CD4-positive, alpha-beta memory T cell (primary cell): ENCODE data around the gene ABCC1. TPM values are rescaled to one million over a fixed set of nuclear protein-coding genes. Genes with fewer than 3 reads are reported as not detected.

Experiments used
- CTCF ChIA-PET: fragments of 350-600 bp; sonication (Branson Sonifier 250); formaldehyde crosslinking; loops from one replicate; lab custom pipeline; 2021; ENCODE audit warnings: inconsistent platforms; ENCODE audit not compliant: partially characterized antibody; lab: Charles Lee
- POLR2A ChIA-PET: fragments of 350-600 bp; sonication (Branson Sonifier 250); formaldehyde crosslinking; loops from one replicate; lab custom pipeline; 2021; ENCODE audit not compliant: partially characterized antibody; lab: Charles Lee
- DNase-seq, 5 donors: peaks; one replicate each; pipeline versions ENCODE4 v3.0.0 to v3.0.0-alpha.2; 2020 to 2022; ENCODE audit warnings: mixed read lengths in 1 of 5
- H3K27ac ChIP-seq: one replicate; pipeline ENCODE4 v1.7.0; 2013; ENCODE audit warnings: low read depth, low read length
- H3K27me3 ChIP-seq: 2 replicates; pipeline ENCODE4 v1.7.0; 2013; ENCODE audit warnings: mild to moderate bottlenecking, low read length, moderate library complexity; ENCODE audit not compliant: insufficient read depth
- H3K36me3 ChIP-seq: 2 replicates; pipeline ENCODE4 v1.7.0; 2013; ENCODE audit warnings: mild to moderate bottlenecking, low read length, moderate library complexity; ENCODE audit not compliant: insufficient read depth
- H3K4me1 ChIP-seq: 2 replicates; pipeline ENCODE4 v1.7.0; 2013; ENCODE audit warnings: mild to moderate bottlenecking, low read length, moderate library complexity; ENCODE audit not compliant: insufficient read depth
- H3K4me3 ChIP-seq, 2 donors: one replicate each; pipeline ENCODE4 v1.7.0; 2013; ENCODE audit warnings: low read length in 2 of 2, mild to moderate bottlenecking in 1 of 2
- H3K9me3 ChIP-seq, 2 donors: one replicate each; pipeline ENCODE4 v1.7.0; 2013; ENCODE audit warnings: low read length in 2 of 2, control low read depth in 1 of 2; ENCODE audit not compliant: control insufficient read depth in 1 of 2
- H3K27ac Mint-ChIP-seq, 7 donors: one replicate each; pipeline ENCODE4 v1.8.0; 2020 to 2021; ENCODE audit warnings: mixed read lengths in 7 of 7, mild to moderate bottlenecking in 6 of 7, inconsistent platforms in 3 of 7, moderate library complexity in 3 of 7
- H3K27me3 Mint-ChIP-seq, 2 donors: one replicate each; pipeline ENCODE4 v1.8.0; 2020 to 2021; ENCODE audit warnings: mixed read lengths in 2 of 2
- H3K36me3 Mint-ChIP-seq, 2 donors: one replicate each; pipeline ENCODE4 v1.8.0; 2020 to 2021; ENCODE audit warnings: mixed read lengths in 2 of 2, inconsistent platforms in 1 of 2, mild to moderate bottlenecking in 1 of 2
- H3K4me1 Mint-ChIP-seq, 4 donors: one replicate each; pipeline ENCODE4 v1.8.0; 2020 to 2021; ENCODE audit warnings: mixed read lengths in 4 of 4, mild to moderate bottlenecking in 1 of 4
- H3K4me3 Mint-ChIP-seq, 8 donors: one replicate each; pipeline ENCODE4 v1.8.0; 2020 to 2021; ENCODE audit warnings: mixed read lengths in 8 of 8, mild to moderate bottlenecking in 7 of 8, moderate library complexity in 6 of 8, inconsistent platforms in 3 of 8
- H3K9me3 Mint-ChIP-seq, 8 donors: one replicate each; pipeline ENCODE4 v1.8.0; 2020 to 2021; ENCODE audit warnings: mixed read lengths in 8 of 8, mild to moderate bottlenecking in 5 of 8, inconsistent platforms in 3 of 8, moderate library complexity in 1 of 8
- intact Hi-C: fragments of 100-400 bp; cut with micrococcal nuclease; formaldehyde crosslinking; loops from one replicate; pipeline ENCODE4 v1.15.1; 2023
- polyA plus RNA-seq, 2 donors: library from polyadenylated mRNA; unstranded; fragments of 300-500 nt; fragmentation: Illumina TruSeq; gene quantifications; one replicate each; pipeline ENCODE4 v1.2.3, GENCODE V29; 2021
- total RNA-seq, 2 experiments: library from RNA; stranded (reverse); gene quantifications; one replicate each; pipeline ENCODE4 v1.2.3, GENCODE V29; 2021

ABCC1 gene
- total and polyA plus RNA-seq, 4 experiments from 2014 or later: 1.9 to 69.9 (median 34.2) TPM

GRCh38 chr16:16163571-16163970 is 214.2 kb downstream of the ABCC1 start:
- ChIA-PET CTCF (no interaction called here), POLR2A (no interaction called here)
- H3K9me3 Mint-ChIP-seq: peaks cover 3 to 29% (median 13%) of the 10 kb centered on the region in 8 donors
- Histone ChIP-seq H3K9me3 (peaks cover 0 to 15% of the 10 kb centered on the region in 2 donors), H3K27ac (no peak overlapping the region), H3K36me3 (peaks cover 4% of the 10 kb centered on the region), H3K27me3 (no peaks in the 10 kb centered on the region), H3K4me1 (no peaks in the 10 kb centered on the region), H3K4me3 (no peak overlapping the region)
- peaks cover 2 to 13% of the 10 kb centered on the region in 2 donors for H3K27me3 Mint-ChIP-seq
- H3K4me1 Mint-ChIP-seq: no peaks in the 10 kb centered on the region
- intact Hi-C loops: no loop called here
- no peak overlapping the region for H3K27ac Mint-ChIP-seq
- no peak for DNase-seq
- H3K4me3 Mint-ChIP-seq: no peak overlapping the region
- peaks cover 0 to 4% of the 10 kb centered on the region in 2 donors for H3K36me3 Mint-ChIP-seq

- no peaks in the 10 kb centered on the region for H3K27me3 ChIP-seq
- peaks cover 0 to 22% (median 11%) of the 10 kb centered on the region in 8 donors for H3K9me3 Mint-ChIP-seq
- H3K4me1 Mint-ChIP-seq: no peaks in the 10 kb centered on the region
- no peaks in the 10 kb centered on the region for H3K36me3 ChIP-seq
- intact Hi-C loops: no loop called here
- peaks cover 2 to 13% of the 10 kb centered on the region in 2 donors for H3K27me3 Mint-ChIP-seq
- no peak overlapping the region for H3K4me3 ChIP-seq
- H3K36me3 Mint-ChIP-seq: peaks cover 0 to 4% of the 10 kb centered on the region in 2 donors
- H3K4me3 Mint-ChIP-seq: no peak overlapping the region
- no peak overlapping the region for H3K27ac ChIP-seq
- H3K27ac Mint-ChIP-seq: no peak overlapping the region
- no peaks in the 10 kb centered on the region for H3K4me1 ChIP-seq
- H3K9me3 ChIP-seq: peaks cover 0 to 8% of the 10 kb centered on the region in 2 donors
- ChIA-PET POLR2A (no interaction called here), CTCF (no interaction called here)
- DNase-seq: no peak
These were observed 214.8 kb downstream of the ABCC1 start for GRCh38 chr16:16164243-16164642.

- Mint-ChIP-seq H3K27me3 (peaks cover 2 to 13% of the 10 kb centered on the region in 2 donors), H3K36me3 (peaks cover 0 to 2% of the 10 kb centered on the region in 2 donors), H3K4me1 (no peaks in the 10 kb centered on the region), H3K4me3 (no peak overlapping the region), H3K27ac (no peak overlapping the region), H3K9me3 (peaks cover 0 to 8% (median 4%) of the 10 kb centered on the region in 8 donors)
- no peak overlapping the region for H3K27ac ChIP-seq
- H3K4me3 ChIP-seq: no peak overlapping the region
- no peak for DNase-seq
- no peaks in the 10 kb centered on the region for H3K9me3 ChIP-seq
- ChIA-PET POLR2A (no interaction called here), CTCF (no interaction called here)
- H3K36me3 ChIP-seq: no peaks in the 10 kb centered on the region
- no peaks in the 10 kb centered on the region for H3K4me1 ChIP-seq
- no peaks in the 10 kb centered on the region for H3K27me3 ChIP-seq
- intact Hi-C loops: no loop called here
These were observed 216.7 kb downstream of the ABCC1 start for GRCh38 chr16:16166085-16166484.

- no peak overlapping the region for H3K27ac ChIP-seq
- intact Hi-C loops: no loop called here
- peaks cover 2 to 9% of the 10 kb centered on the region in 2 donors for H3K27me3 Mint-ChIP-seq
- H3K4me3 ChIP-seq: no peak overlapping the region
- H3K36me3 Mint-ChIP-seq: peaks cover 0 to under 1% of the 10 kb centered on the region in 2 donors
- H3K9me3 Mint-ChIP-seq: peaks cover 0 to 5% (median under 1%) of the 10 kb centered on the region in 8 donors
- no peak overlapping the region for H3K27ac Mint-ChIP-seq
- no peaks in the 10 kb centered on the region for H3K9me3 ChIP-seq
- no peak for DNase-seq
- H3K4me1 Mint-ChIP-seq: no peaks in the 10 kb centered on the region
- H3K27me3 ChIP-seq: no peaks in the 10 kb centered on the region
- H3K4me3 Mint-ChIP-seq: no peak overlapping the region
- H3K36me3 ChIP-seq: no peaks in the 10 kb centered on the region
- POLR2A ChIA-PET: no interaction called here
- CTCF ChIA-PET: no interaction called here
- H3K4me1 ChIP-seq: no peaks in the 10 kb centered on the region
These were observed 217.5 kb downstream of the ABCC1 start for GRCh38 chr16:16166949-16167348.

GRCh38 chr16:16167927-16168326 is 218.5 kb downstream of the ABCC1 start:
- no peaks in the 10 kb centered on the region for H3K9me3 ChIP-seq
- no peak for DNase-seq
- no peaks in the 10 kb centered on the region for H3K4me1 ChIP-seq
- no peaks in the 10 kb centered on the region for H3K36me3 Mint-ChIP-seq
- ChIA-PET POLR2A (no interaction called here), CTCF (no interaction called here)
- no peaks in the 10 kb centered on the region for H3K4me1 Mint-ChIP-seq
- H3K27ac ChIP-seq: no peak overlapping the region
- H3K9me3 Mint-ChIP-seq: peaks cover 0 to under 1% (median 0%) of the 10 kb centered on the region in 8 donors
- peaks cover 0 to 1% of the 10 kb centered on the region in 2 donors for H3K27me3 Mint-ChIP-seq
- H3K27me3 ChIP-seq: no peaks in the 10 kb centered on the region
- H3K36me3 ChIP-seq: no peaks in the 10 kb centered on the region
- no peak overlapping the region for H3K4me3 Mint-ChIP-seq
- intact Hi-C loops: no loop called here
- H3K27ac Mint-ChIP-seq: no peak overlapping the region
- no peak overlapping the region for H3K4me3 ChIP-seq

- Mint-ChIP-seq H3K36me3 (no peaks in the 10 kb centered on the region), H3K27me3 (no peaks in the 10 kb centered on the region), H3K9me3 (no peaks in the 10 kb centered on the region), H3K4me1 (no peaks in the 10 kb centered on the region), H3K4me3 (no peak overlapping the region), H3K27ac (no peak overlapping the region)
- no peaks in the 10 kb centered on the region for H3K4me1 ChIP-seq
- DNase-seq: no peak
- ChIA-PET CTCF (no interaction called here), POLR2A (no interaction called here)
- no peak overlapping the region for H3K4me3 ChIP-seq
- intact Hi-C loops: no loop called here
- H3K27me3 ChIP-seq: no peaks in the 10 kb centered on the region
- no peaks in the 10 kb centered on the region for H3K36me3 ChIP-seq
- no peak overlapping the region for H3K27ac ChIP-seq
- no peaks in the 10 kb centered on the region for H3K9me3 ChIP-seq
These were observed 219.0 kb downstream of the ABCC1 start for GRCh38 chr16:16168431-16168830.

- no peak for DNase-seq
- Mint-ChIP-seq H3K9me3 (no peaks in the 10 kb centered on the region), H3K36me3 (no peaks in the 10 kb centered on the region), H3K27ac (no peak overlapping the region), H3K4me1 (no peaks in the 10 kb centered on the region), H3K4me3 (no peak overlapping the region), H3K27me3 (no peaks in the 10 kb centered on the region)
- H3K4me1 ChIP-seq: no peaks in the 10 kb centered on the region
- CTCF ChIA-PET: no interaction called here
- POLR2A ChIA-PET: no interaction called here
- intact Hi-C loops: no loop called here
- no peaks in the 10 kb centered on the region for H3K27me3 ChIP-seq
- H3K36me3 ChIP-seq: no peaks in the 10 kb centered on the region
- H3K9me3 ChIP-seq: no peaks in the 10 kb centered on the region
- no peak overlapping the region for H3K27ac ChIP-seq
- no peak overlapping the region for H3K4me3 ChIP-seq
These were observed 220.2 kb downstream of the ABCC1 start for GRCh38 chr16:16169615-16170014.
